NK-92 (cell line): ENCODE data around the gene APOBEC3F.
"Not testable (repeated sequence)": the region's sequence is repeated elsewhere in the genome, so short reads cannot be mapped to it uniquely, and the experiment has no call there.

Experiments
- DNase-seq: peaks from one replicate; lab custom pipeline; 2025; ENCODE audit not compliant: unreplicated experiment; lab: John Stamatoyannopoulos, UW

The APOBEC3F gene

DNA sequence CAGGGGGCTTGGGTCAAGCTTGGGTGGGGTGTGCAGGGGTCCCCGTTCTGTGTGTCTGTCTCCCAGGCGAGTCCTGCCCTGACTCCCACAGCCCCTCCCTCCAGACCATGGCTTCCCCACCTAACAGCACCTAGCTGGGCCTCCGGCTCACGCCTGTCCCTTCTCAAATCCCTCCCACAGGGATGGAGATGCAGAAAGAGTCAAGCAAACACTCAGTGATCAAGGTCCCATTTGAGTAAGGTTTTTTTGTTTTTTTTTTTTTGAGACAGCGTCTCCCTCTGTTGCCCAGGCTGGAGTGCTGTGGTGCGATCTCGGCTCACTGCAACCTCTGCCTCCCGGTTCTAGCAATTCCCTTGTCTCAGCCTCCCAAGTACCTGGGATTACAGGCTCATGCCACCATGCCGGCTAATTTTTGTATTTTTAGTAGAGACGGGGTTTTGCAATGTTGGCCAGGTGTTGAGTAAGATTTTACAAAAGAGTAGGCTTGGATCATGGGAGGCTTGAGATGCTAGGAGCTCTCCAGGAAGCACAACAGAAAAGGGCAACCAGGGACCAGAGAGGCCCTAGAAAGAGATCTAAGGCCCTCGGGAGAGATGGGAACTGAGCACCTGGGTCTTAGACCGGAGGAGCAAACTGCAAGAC is 14.0 kb upstream of the APOBEC3F start:
- no peak for DNase-seq

DNA sequence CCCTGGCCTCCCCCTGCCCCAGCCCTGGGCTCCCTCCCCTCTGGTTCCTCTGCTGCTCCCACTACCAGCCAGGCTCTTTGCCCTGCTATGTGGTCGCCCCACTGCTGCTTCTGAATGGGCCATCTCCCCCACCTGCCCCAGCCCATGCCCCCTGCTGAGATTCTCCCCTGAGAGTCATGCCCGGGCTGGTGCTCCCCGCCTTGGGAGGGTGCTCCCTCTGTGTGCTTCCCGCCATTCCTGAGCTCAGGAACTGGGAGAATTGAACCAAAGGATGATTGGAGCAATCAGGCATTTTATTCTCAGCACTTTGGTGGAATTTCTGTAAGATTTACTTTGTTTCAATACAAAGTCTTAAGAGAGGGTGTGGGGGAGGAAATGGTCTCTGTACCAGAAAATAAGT is 12.9 kb upstream of the APOBEC3F start:
- DNase-seq, result no peak

DNA sequence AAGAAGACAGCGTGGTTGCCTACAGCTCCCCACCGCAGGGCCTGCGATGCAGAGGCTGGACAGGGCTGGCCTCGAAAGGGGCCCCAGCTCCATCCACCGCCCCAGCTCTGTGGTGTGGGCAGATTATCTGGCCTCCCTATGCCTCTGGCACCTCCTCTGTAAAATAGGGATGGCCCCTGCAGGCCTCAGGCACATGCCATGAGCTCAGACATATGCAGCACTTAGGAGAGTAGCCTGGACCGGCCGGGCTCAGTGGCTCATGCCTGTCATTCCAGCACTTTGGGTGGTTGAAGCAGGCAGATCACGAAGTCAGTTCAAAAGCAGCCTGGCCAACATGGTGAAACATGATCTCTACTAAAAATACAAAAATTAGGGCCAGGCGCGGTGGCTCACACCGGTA is 12.4 kb upstream of the APOBEC3F start:
- no peak for DNase-seq

DNA sequence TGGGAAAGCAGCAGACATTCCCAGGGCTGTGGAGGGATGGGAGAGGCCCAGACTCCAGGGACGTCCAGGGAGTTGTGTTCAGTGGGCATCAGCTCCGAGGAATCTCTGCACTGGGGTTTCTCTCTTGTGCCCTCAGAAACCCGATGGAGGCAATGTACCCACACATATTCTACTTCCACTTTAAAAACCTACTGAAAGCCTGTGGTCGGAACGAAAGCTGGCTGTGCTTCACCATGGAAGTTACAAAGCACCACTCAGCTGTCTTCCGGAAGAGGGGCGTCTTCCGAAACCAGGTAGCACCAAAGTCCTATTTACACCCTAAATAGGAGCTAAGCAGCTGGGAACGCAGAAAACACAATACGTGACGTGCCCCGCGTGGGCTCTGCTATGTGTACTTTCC is 11.4 kb upstream of the APOBEC3F start:
- DNase-seq, result no peak

DNA sequence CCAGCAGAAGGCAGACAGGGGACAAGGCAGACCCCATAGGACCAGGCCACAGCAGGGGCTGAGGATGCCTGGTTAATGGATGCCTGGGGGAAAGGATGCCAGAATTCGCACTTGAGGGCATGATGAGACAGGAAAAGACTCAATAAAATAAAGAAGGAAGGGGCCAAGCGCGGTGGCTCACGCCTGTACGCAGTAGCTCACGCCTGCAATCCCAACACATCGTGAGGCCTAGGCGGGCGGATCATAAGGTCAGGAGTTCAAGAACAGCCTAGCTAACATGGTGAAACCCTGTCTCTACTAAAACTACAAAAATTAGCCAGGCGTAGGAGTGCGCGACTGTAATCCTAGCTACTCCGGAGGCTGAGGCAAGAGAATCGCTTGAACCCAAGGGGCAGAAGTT is 10.0 kb upstream of the APOBEC3F start:
- no peak for DNase-seq

DNA sequence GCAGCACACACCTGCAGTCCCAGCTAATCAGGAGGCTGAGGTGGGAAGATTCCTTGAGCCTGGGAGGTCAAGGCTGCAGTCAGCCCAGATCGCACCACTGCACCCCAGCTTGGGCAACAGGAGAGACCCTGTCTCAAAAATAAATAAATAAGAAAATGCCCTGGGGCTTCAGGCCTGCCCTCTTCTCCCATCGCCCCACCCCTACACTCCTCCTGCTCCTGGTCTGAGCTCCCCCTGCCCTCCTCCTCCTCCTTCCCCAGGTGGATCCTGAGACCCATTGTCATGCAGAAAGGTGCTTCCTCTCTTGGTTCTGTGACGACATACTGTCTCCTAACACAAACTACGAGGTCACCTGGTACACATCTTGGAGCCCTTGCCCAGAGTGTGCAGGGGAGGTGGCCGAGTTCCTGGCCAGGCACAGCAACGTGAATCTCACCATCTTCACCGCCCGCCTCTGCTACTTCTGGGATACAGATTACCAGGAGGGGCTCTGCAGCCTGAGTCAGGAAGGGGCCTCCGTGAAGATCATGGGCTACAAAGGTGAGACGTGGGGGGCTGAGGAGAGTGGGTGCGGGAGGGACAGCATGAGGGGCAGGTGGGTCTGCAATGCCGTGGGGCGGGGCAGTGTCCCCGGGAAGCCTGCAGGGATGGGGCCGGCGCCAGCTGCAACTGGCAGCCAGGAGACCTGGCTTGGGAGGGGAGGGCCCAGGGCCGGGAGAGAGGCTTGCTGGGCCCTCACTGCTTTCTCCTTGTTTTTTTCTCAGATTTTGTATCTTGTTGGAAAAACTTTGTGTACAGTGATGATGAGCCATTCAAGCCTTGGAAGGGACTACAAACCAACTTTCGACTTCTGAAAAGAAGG is 9.0 kb upstream of the APOBEC3F start:
- not testable (repeated sequence) for DNase-seq

DNA sequence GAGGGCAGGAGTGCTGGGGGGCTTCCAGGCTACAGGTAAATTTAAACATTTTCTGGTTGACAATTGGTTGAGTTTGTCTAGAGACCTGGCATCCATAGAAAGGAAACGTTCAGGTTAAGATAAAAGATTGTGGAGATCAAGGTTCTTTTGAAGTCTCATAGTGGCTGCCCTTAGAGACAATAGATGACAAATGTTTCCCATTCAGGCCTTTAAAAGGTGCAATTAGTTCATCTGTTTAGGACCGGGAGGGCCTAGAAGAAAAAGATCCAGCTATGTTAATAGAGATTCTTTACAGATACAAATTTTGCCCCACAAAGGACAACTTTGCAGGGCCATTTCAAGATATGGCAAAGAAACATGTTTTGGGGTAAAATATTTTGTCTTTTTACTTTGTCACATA is 3.6 kb upstream of the APOBEC3F start:
- DNase-seq, result not testable (repeated sequence)

DNA sequence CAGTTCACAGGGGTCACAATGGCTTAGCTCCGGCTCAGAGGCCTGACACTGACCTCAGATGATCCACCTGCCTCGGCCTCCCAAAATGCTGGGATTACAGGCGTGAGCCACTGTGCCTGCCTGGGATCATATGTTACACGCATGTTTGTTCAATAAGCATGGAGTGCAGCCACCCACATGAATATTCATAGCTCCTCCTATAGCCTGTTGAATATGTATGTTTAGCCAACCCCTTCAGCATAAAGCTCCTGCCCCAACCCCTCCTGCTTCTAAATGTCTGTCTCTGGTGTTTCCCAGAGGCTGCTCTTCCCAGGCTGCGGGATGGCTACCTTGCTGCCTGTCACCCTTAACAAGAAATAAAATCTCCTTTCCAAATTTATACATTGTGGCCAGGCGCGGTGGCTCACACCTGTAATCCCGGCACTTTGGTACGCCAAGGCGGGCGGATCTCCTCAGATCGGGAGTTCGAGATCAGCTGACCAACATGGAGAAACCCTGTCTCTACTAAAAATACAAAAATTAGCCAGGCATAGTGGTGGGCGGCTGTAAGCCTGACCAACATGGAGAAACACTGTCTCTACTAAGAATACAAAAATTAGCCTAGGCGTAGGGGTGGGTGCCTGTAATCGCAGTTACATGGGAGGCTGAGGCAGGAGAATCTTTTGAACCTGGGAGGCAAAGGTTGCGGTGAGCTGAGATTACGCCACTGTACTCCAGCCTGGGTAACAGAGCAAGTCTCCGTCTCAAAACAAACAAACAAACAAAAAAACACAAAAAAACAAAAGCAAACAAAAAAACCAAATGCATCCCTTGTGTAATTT is 1.1 kb upstream of the APOBEC3F start:
- DNase-seq, result no peak

DNA sequence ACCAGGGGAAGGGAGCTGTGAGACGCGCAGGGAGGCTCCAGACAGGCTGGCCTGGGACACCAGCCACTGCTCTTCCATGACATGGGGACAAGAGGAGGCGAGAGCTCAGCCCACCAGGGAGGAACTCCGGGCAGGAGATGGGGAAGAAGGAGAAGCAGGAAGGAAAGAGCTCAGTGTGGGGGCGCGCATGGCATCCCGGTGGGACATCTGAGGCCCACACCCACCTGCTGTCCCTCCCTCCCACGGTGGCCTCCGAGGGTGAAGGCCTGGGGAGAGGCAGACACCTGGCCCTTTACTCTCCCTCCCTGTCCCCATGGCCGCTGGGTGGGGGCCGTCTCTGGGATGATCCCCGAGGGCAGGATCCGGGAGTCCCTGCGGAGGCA is 518 bp upstream of the APOBEC3F start:
- not testable (repeated sequence) for DNase-seq

DNA sequence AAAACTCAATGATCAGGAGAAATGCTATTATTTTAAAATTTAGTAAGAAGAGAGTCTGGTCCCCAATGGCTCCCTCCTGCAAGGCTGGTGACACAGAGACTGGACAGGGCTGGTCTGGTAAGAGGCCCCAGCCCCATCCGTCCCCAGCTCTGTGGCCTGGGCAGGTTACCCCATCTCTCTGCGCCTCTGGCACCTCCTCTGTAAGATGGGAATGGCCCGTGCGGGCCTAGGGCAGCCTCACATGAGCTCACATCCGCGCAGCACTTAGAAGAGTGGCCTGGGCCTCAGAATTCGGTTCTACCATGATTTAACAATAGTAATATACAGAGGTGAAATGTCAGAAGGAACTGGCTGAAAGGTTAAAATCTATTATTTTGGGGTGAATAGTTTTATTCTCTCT is 1.2 kb downstream of the APOBEC3F start:
- DNase-seq, result no peak

DNA sequence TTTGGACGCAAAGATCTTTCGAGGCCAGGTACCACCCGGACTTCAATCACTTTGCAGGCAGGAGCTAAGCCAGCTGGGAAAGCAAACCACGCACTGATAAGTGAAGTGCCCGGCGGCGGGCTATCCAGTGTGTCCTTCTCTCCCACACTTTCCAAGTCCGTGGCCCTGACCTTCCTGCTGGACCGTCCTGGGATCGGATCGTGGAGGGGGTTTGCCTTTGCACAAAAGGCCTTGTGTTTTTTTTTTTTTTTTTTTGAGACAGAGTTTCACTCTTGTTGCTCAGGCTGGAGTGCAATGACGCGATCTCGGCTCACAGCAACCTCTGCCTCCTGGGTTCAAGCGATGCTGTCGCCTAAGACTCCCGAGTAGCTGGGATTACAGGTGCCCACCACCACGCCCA is 2.4 kb downstream of the APOBEC3F start:
- not testable (repeated sequence) for DNase-seq

DNA sequence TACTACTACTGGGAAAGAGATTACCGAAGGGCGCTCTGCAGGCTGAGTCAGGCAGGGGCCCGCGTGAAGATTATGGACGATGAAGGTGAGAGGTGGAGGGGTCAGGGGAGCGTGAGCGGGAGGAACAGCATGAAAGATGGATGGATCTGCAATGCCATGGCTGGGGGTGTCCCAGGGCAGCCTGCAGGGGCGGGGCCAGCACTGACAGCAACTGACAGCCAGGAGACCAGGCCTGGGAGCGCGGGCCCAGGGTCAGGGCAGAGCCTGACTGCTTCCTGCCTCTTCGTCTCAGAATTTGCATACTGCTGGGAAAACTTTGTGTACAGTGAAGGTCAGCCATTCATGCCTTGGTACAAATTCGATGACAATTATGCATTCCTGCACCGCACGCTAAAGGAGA is 4.5 kb downstream of the APOBEC3F start:
- DNase-seq, result not testable (repeated sequence)

DNA sequence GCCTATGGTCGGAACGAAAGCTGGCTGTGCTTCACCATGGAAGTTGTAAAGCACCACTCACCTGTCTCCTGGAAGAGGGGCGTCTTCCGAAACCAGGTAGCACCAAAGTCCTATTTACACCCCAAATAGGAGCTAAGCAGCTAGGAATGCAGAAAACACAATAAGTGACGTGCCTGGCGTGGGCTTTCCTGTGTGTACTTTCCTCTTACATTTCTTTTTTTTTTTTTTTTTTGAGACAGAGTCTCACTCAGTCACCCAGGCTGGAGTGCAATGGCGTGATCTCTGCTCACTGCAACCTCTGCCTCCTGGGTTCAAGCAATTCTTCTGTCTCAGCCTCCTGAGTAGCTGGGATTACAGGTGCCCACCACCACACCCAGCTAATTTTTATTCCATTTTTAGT is 8.8 kb downstream of the APOBEC3F start:
- DNase-seq, result not testable (repeated sequence)

DNA sequence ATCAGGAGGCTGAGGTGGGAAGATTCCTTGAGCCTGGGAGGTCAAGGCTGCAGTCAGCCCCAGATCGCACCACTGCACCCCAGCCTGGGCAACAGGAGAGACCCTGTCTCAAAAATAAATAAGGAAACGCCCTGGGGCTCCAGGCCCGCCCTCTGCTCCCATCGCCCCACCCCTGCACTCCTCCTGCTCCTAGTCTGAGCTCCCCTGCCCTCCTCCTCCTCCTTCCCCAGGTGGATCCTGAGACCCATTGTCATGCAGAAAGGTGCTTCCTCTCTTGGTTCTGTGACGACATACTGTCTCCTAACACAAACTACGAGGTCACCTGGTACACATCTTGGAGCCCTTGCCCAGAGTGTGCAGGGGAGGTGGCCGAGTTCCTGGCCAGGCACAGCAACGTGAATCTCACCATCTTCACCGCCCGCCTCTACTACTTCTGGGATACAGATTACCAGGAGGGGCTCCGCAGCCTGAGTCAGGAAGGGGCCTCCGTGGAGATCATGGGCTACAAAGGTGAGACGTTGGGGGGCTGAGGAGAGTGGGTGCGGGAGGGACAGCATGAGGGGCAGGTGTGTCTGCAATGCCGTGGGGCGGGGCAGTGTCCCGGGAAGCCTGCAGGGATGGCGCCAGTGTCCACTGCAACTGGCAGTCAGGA is 11.3 kb downstream of the APOBEC3F start:
- not testable (repeated sequence) for DNase-seq

DNA sequence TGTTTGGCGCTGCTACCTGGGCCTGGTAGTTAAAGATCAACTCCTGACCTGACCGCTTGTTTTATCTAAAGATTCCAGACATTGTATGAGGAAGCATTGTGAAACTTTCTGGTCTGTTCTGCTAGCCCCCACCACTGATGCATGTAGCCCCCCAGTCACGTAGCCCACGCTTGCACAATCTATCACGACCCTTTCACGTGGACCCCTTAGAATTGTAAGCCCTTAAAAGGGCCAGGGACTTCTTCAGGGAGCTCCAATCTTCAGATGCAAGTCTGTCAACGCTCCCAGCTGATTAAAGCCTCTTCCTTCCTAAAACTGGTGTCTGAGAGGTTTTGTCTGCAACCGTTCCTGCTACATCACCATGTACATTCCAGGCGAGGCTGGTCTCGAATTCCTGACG is 15.0 kb downstream of the APOBEC3F start:
- no peak for DNase-seq

DNA sequence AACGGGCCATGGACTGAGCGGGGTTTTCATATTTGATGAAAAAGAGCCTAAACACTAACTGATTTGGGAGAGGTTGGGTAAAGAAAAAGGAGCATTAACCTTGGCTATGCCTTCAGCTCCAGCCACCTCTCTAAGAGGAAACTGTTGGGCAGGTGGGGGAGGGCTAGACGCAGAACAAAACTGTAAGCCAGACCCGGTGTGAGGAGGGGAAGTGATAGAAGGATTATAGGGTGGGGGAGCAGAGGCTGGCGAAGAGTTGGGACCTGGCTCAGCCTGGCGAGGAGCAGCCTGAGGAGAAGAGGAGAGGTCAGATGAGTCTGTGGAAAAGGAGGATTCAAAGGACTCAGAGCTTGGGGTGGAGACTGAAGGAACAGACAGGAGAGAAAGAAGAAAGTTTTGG is 20.6 kb downstream of the APOBEC3F start:
- DNase-seq, result not testable (repeated sequence)

DNA sequence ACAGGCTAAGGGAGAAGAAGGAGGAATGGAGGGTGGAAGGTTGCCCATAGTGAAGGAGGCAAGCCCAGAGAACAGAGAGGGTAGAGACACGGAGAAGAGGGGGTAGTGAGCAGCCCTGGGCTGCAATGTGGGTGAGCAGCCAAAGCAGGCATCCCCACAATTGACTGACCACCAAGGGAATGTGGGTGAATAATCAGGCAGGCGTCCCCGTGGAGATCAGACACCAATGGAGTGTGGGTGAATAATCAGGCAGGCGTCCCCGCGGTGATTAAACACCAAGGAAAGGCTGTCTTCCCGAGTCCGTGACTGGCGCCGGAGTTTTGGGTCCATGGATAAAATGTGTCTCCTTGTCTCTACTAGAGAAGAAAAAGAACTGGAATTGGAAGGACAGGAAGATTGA is 21.3 kb downstream of the APOBEC3F start:
- DNase-seq, result not testable (repeated sequence)

DNA sequence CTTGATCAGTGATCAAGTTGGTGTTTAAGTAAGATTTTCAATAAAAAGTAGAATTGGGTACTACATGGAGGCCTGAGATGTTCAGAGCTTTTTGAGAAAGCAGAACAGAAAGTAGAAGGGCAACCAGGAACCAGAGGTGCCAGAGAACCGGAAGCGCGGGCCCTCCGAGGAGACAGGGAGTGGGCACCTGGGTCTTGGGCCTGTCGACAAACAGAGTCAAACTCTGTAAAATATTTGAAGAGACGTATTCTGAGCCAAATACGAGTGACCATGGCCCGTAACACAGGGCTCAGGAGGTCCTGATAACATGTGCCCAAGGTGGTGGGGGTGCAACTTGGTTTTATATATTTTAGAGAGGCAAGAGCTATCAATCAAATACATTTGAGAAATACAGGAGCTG is 23.2 kb downstream of the APOBEC3F start:
- not testable (repeated sequence) for DNase-seq

DNA sequence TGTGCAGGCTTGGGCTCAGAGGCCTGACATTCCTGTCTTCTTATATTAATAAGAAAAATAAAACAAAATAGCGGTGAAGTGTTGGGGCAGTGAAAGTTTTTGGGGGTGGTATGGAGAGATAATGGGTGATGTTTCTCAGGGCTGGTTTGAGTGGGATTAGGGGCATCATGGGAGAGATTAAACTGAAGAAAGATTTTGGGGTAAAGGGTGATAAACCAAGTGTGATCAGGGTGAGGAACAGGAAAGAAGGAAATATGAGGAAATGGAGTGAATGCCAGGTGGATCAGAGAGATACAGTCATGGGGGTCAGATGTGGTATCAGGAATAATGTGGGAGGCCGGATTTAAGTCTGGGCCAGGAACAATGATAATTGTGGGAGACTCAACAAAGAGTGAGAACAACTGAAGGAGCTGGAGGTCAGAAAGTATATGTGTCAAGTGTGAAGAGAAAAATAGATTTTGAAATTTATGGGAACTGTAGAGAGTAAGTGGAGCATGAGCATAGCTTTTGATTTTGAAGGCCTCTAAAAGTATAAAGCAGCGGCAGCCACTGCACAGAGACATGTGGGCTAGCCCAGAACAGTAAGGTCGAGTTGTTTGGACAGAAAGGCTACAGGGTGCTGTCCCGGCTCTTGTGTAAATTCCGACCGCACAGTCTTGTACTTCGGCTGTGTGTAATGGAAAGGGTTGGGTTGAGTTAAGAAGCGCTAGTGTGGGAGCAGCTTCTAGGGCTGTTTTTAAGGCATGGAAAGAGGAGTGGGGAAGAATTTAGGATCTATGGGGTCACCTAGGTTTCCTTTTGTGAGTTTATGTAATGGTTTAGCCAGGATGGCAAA is 26.0 kb downstream of the APOBEC3F start:
- DNase-seq, result not testable (repeated sequence)

DNA sequence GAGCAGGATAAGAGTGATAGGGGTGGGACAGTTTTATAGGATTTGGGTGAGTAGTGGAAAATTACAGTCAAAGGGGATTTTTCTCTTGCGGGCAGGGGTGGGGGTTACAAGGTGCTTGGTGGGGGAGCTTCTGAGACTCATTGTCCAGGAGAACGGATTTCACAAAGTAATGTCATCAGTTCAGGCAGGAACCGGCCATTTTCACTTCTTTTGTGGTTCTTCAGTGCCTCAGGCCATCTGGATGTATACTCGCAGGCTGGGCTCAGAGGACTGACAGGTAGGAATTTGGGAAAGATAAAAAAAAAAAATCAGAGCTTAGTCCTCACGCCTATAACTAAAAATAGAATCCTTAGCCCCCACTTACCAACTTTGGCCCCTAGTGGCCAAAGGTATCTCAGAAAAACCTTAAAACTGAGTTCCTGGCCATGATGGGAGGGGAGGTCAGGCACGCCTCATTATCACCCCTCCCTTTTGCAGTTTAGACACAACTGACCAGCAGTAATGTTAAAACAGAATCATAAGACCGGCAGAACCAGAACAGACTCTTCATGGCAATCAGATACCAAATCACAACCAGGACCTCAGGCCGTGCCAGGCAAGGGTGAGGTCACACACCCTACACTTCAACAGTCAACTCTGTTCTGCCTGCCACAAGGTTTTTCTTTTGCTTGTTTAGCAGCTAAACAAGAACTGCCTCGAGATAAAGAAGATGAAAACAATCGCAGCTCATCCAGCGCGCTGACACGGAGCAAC is 27.5 kb downstream of the APOBEC3F start:
- no peak for DNase-seq
